HCT116 (cell line): ENCODE results near the gene GNB1L. TPM values are rescaled to one million over a fixed set of nuclear protein-coding genes. Genes with fewer than 3 reads are reported as not detected.

ENCODE experiments used
- ATAC-seq: fragments of 200-7000 bp; cut with Tn5 transposase; 2 replicates; pipeline ENCODE4 v1.9.1; 2020; ENCODE audit warnings: mild to moderate bottlenecking, moderate library complexity
- BruUV-seq: library from RNA; stranded (reverse); fragments of 400-500 nt; replicated peaks from 2 replicates; lab custom pipeline; 2021; lab: Mats Ljungman, UMichigan
- CTCF ChIA-PET: fragments of 300-600 bp; sonication (Branson Sonifier 250); formaldehyde crosslinking; loops from one replicate; lab custom pipeline; 2021; ENCODE audit warnings: antibody characterized with exemption; lab: Charles Lee
- POLR2A ChIA-PET: fragments of 300-600, 350-600 bp; sonication (Branson Sonifier 250); formaldehyde crosslinking; loops from one replicate; lab custom pipeline; 2021; ENCODE audit warnings: antibody characterized with exemption; lab: Charles Lee
- RAD21 ChIA-PET, 2 experiments: fragments of 300-600 bp; sonication (Branson Sonifier 250); formaldehyde crosslinking; loops; one replicate each; lab custom pipeline; 2023; ENCODE audit warnings: low total read pairs in 2 of 2; ENCODE audit not compliant: uncharacterized antibody in 2 of 2, unreplicated experiment in 2 of 2, low non-redundant PET in 1 of 2; lab: Charles Lee
- DNase-seq: peaks from one replicate; pipeline ENCODE4 v3.0.0-alpha.2; 2010; ENCODE audit warnings: low read depth, low spot score
- H2AFZ ChIP-seq: fragments of 200-600 bp; shearing (Covaris generic), sonication (generic); 2 replicates; pipeline ENCODE4 v1.6.1; 2017; ENCODE audit warnings: low read depth, mixed run types, mixed read lengths, antibody characterized with exemption, low read length; ENCODE audit not compliant: poor library complexity, severe bottlenecking
- H3K27ac ChIP-seq: 2 replicates; pipeline ENCODE4 v1.5.1; 2012; ENCODE audit warnings: low read depth, low read length
- H3K27me3 ChIP-seq: fragments of 200-600 bp; sonication (generic); 2 replicates; pipeline ENCODE4 v1.6.1; 2016; ENCODE audit warnings: mixed run types, low read length, mixed read lengths; ENCODE audit not compliant: insufficient read depth
- H3K36me3 ChIP-seq, 2 experiments: fragments of 200-500 bp in 1 of 2; fragments of 200-600 bp in 1 of 2; sonication (Bioruptor generic) in 1 of 2; sonication (generic) in 1 of 2; 2 replicates each; pipeline versions ENCODE4 v1.5.1 to v1.6.1; 2014 to 2016; ENCODE audit warnings: low read length in 2 of 2, inconsistent platforms in 1 of 2, mixed read lengths in 1 of 2, mixed run types in 1 of 2; ENCODE audit not compliant: insufficient read depth in 2 of 2, control insufficient read depth in 1 of 2
- H3K4me1 ChIP-seq, 2 experiments: fragments of 200-600 bp in 1 of 2; sonication (generic) in 1 of 2; 2 replicates each; pipeline versions ENCODE4 v1.5.1 to v1.6.1; 2012 to 2017; ENCODE audit warnings: low read length in 2 of 2, inconsistent platforms in 1 of 2, mild to moderate bottlenecking in 1 of 2, mixed read lengths in 1 of 2, mixed run types in 1 of 2, moderate library complexity in 1 of 2; ENCODE audit not compliant: insufficient read depth in 2 of 2, control insufficient read depth in 1 of 2
- H3K4me2 ChIP-seq: fragments of 200-600 bp; sonication (generic); 2 replicates; pipeline ENCODE4 v1.6.1; 2017; ENCODE audit warnings: mixed run types, low read length, mixed read lengths
- H3K4me3 ChIP-seq, 2 experiments: fragments of 200-600 bp in 1 of 2; sonication (generic) in 1 of 2; replicated peaks in 1 of 2; 2 replicates each; pipeline ENCODE4 v1.5.1; 2011 to 2016; ENCODE audit warnings: low read length in 2 of 2, control low read depth in 1 of 2, low read depth in 1 of 2, mild to moderate bottlenecking in 1 of 2, mixed read lengths in 1 of 2, mixed run types in 1 of 2
- H3K79me2 ChIP-seq: fragments of 200-600 bp; sonication (generic); 2 replicates; pipeline ENCODE4 v1.6.1; 2017; ENCODE audit warnings: mild to moderate bottlenecking, mixed run types, low read length, moderate library complexity, mixed read lengths; ENCODE audit not compliant: insufficient read depth
- H3K9ac ChIP-seq: fragments of 200-600 bp; sonication (generic); 2 replicates; pipeline ENCODE4 v1.6.1; 2016; ENCODE audit warnings: low read length, mixed read lengths
- H3K9me2 ChIP-seq: fragments of 200-600 bp; sonication (generic), shearing (Covaris generic); 2 replicates; pipeline ENCODE4 v1.6.1; 2017; ENCODE audit warnings: mixed run types, mild to moderate bottlenecking, moderate library complexity; ENCODE audit not compliant: insufficient read depth
- H3K9me3 ChIP-seq, 2 experiments: fragments of 200-500 bp in 1 of 2; fragments of 200-600 bp in 1 of 2; sonication (Bioruptor generic) in 1 of 2; sonication (generic) in 1 of 2; 2 replicates each; pipeline ENCODE4 v1.6.1; 2014 to 2017; ENCODE audit warnings: low read length in 2 of 2, mixed read lengths in 2 of 2, inconsistent platforms in 1 of 2, low read depth in 1 of 2, mild to moderate bottlenecking in 1 of 2, mixed run types in 1 of 2, moderate library complexity in 1 of 2; ENCODE audit not compliant: control insufficient read depth in 1 of 2, insufficient read depth in 1 of 2
- H4K20me1 ChIP-seq: fragments of 200-600 bp; sonication (generic), shearing (Covaris generic); 2 replicates; pipeline ENCODE4 v1.6.1; 2017; ENCODE audit warnings: mixed run types, mild to moderate bottlenecking, moderate library complexity; ENCODE audit not compliant: insufficient read depth
- CBX3 ChIP-seq: IDR thresholded peaks from 2 replicates; pipeline ENCODE4 v1.6.1; 2012; ENCODE audit warnings: low read depth
- FOSL1 ChIP-seq: IDR thresholded peaks from 2 replicates; pipeline ENCODE4 v1.6.1; 2012; ENCODE audit warnings: low read depth
- REST ChIP-seq: IDR thresholded peaks from 2 replicates; pipeline ENCODE4 v1.6.1; 2012; ENCODE audit warnings: low read depth
- intact Hi-C: fragments of 100-400 bp; cut with micrococcal nuclease; formaldehyde crosslinking; loops from 2 replicates; pipeline ENCODE4 v1.10.0; 2022
- total RNA-seq: library from RNA; stranded (reverse); gene quantifications from one replicate; pipeline ENCODE4 v1.2.1, GENCODE V29; 2021; ENCODE audit not compliant: unreplicated experiment

The GNB1L gene
- total RNA-seq, 1 experiment from 2014 or later = 12.1 TPM

- no peak for TF ChIP-seq REST
- TF ChIP-seq, all 23 proteins: peak for 0
Measured at GRCh38 chr22:19786959-19787848, 67.5 kb downstream of the GNB1L start (continued).

- BruUV-seq = no TSS peak
- no peaks in the 10 kb centered on the region for H3K27me3 ChIP-seq
- no peaks in the 10 kb centered on the region for H3K79me2 ChIP-seq
- intact Hi-C loops = no loop called here
- ChIA-PET POLR2A (no interaction called here), CTCF (no interaction called here), RAD21 (no interaction called here)
- no peaks in the 10 kb centered on the region for H3K4me1 ChIP-seq
- no peaks in the 10 kb centered on the region for H3K9me2 ChIP-seq
- no peak overlapping the region for H3K9ac ChIP-seq
- peaks cover 0 to 8% of the 10 kb centered on the region in 2 experiments; a peak in 1 of 4 replicates for H3K36me3 ChIP-seq
- DNase-seq (no peak), ATAC-seq (no peak)
- H3K9me3 ChIP-seq = peaks cover 4 to 10% of the 10 kb centered on the region in 2 experiments; a peak in 2 of 4 replicates
- H3K4me2 ChIP-seq = no peak overlapping the region
- no peak overlapping the region for H2AFZ ChIP-seq
- no peak overlapping the region for H3K27ac ChIP-seq
- no peak overlapping the region for H3K4me3 ChIP-seq
- H4K20me1 ChIP-seq = no peaks in the 10 kb centered on the region
- no peak for TF ChIP-seq CBX3
- TF ChIP-seq FOSL1 = no peak
Measured at GRCh38 chr22:19786264-19786585, 68.4 kb downstream of the GNB1L start.
